Eye (tissue), 1 donor: ENCODE results near the gene HP.
"Not testable (repeated sequence)": the region's sequence is repeated elsewhere in the genome, so short reads cannot be mapped to it uniquely, and the experiment has no call there.

Experiments
- DNase-seq: peaks from one replicate; pipeline ENCODE4 v3.0.0-alpha.2; 2015

The HP gene, protein sequence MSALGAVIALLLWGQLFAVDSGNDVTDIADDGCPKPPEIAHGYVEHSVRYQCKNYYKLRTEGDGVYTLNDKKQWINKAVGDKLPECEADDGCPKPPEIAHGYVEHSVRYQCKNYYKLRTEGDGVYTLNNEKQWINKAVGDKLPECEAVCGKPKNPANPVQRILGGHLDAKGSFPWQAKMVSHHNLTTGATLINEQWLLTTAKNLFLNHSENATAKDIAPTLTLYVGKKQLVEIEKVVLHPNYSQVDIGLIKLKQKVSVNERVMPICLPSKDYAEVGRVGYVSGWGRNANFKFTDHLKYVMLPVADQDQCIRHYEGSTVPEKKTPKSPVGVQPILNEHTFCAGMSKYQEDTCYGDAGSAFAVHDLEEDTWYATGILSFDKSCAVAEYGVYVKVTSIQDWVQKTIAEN

DNA sequence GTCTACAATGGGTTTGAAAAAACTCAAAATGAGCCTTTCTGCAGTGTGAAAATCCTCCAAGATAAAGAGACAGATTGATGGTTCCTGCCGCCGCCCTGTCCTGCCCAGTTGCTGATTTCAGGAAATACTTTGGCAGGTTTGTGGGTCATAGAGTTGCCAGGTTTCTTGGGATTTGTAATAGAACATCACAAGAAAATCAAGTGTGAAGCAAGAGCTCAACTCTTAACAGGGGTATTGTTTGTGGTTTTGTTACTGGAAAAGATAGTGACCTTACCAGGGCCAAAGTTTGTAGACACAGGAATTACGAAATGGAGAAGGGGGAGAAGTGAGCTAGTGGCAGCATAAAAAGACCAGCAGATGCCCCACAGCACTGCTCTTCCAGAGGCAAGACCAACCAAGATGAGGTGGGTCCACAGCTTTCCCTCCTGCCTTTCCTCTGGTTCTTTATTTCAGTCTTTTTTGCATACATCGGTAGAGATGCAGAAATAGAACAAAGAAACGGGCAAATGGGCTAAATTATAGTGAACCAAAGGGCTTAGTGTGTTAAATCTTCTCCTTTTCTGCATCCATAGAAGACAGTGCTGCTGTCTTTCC, at the start of gene HP:
Gene HP, plus strand, starts transcription at position 252 of the 594 bp plus-strand sequence. Its CDS starts 148 bp downstream, at position 400.
- DNase-seq, result not testable (repeated sequence)

DNA sequence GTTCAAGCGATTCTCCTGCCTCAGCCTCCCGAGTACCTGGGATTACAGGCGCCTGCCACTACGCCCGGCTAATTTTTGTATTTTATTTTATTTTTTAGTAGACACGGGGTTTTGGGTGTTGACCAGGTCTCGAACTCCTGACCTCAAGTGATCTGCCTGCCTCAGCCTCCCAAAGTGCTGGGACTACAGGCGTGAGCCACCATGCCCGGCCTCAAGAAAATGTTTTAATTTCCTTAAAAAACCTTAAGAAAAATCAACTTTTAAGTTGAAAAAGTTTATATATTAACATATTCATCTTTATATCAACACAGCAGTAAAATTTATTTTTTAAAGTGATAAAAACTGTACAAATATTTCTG, 46.3 kb upstream of the HP start:
- not testable (repeated sequence) for DNase-seq

DNA sequence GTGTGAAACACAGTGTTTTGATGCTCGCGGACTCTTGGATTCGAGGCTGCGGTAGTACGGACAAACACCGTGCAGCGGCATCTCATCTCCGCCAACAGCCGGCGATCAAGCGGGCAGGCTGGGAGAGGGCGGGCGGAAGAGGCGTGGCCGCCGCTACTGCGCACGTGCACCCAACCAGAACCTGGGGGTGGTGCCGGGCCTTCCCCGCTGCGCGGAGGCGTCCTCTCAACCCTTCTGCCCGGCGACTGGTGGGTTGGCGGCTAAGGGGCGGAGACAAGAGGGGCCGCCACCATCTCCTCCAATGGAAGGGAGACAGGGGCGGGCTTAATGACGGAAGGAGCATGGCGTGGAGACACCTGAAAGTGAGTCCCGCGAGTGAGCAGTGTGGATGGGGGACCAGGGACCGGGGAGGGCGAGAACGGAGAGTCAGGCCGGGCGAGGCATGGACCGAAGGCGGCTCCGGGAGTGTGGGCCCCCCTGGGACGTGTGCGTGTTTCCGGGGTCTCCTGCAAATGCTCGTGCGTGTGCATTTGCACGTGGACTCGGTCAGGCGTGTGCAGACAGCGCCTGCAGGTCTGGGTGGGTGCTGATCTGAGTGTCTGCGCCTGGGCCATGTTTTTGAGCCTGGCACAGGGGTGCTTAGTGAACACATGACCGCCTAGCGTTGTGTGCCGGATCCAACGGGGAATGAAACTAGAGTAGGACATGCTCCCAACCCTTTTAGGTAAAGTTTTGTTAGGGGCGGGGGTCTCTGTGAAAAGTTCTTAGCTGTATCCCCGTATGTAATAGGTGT, 45.7 kb upstream of the HP start, which contains the start of gene DHODH:
Gene DHODH, plus strand, starts transcription at position 321 of the 793 bp plus-strand sequence. Its CDS starts 21 bp downstream, at position 342.
- peak; percentile 98 for DNase-seq

DNA sequence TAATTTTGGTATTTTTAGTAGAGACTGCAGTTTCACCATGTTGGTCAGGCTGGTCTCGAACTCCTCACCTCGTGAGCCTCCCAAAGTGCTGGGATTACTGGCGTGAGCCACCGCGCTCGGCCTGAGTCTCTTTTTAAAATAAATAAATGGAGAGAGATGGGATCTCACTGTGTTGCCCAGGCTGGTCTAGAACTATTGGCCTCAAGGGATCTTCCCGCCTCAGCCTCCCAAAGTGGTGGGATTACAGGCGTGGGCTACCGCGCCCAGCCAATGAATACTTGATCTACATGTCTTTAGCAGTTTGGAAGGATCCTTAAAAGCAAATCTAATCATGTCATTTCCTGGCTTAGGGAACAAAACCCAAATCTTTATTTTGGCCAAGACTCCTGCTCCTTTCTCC, 44.5 kb upstream of the HP start:
- no peak for DNase-seq

DNA sequence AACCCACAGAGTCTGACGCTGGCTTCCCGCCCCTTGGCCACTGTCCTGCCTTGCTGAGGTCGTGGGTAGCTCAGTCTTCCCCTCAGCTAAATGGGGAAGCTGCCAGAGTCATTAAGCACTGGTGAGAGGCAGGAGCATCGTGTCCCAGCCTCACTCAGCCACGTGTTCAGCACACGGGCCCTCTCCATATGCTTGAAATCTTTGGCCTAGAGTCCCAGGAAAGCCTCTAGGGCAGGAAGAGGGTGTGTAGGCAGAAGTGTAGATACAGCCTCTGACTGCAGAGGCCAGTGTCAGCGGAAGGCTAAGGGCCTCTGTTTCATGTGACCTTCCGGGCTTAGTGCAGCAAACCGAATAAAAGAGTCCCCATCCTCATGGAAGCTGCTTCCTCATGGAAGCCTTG, 41.7 kb upstream of the HP start:
- DNase-seq, result no peak

DNA sequence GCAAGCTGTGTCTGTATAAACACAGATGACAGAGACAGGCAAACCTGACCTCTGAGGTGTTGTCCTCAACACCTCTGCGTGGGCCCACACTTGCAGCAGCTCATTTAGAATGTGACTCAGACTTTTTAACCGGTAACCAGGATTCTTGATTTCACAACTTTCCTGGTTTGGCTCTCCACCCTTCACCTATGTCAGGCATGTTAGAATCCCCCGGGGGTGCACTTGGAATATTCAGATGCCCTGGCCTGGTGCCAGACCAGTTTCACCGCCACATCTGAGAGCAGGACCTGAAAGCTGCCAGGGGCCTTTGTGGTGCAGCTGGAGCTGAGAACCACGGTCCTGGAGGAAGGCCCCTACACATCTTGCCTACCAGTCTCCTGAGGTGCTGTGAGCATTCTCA, 40.9 kb upstream of the HP start:
- DNase-seq, result no peak

DNA sequence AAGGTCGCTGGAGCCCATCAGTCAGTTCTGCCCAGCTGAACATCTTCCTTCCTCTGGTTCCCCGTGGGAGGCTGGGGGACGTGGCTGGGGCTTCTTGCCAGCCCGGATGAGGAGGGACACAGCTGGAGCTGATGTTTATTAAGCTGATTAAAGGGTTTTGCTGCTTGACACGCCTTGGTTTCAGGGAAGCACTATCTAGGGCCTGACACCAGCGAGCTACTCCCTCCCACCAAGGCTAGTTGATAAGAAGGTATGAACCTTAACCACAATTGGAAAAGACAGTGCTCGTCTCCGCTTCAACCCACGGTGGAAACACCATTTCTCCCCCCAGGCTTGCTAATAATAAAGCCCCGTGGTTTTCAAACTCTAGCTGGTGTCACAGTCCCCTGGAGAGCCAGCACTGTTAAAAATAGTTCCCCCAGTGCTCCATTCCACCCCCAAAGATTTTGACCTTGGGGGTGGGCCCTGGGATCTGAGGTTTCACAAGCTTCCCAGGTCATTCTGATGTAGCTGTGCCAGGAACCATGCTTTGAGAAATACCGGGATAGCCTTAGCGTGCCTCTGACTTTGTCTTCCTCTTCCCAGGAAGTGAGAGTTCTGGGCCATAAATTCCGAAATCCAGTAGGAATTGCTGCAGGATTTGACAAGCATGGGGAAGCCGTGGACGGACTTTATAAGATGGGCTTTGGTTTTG, 40.3 kb upstream of the HP start:
- peak; percentile 21 for DNase-seq

DNA sequence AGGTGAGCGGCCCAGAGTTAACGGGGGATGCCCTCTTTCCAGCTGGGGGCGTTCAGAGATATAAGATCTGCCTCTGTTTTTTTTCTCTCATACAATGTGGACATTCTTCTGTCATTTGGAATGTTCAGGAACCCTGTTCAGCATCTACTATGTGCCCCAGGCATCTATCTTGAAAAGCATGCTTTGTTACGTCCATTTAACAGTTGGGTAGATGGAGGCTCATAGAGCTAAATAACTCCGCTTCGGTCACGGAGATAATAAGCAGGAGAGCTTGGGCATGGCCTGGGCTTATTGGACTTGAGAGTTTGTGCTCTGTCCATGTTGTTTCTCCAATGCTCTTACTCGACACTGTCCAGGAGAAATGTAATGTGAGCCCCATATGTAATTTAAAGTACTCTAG, 39.6 kb upstream of the HP start:
- no peak for DNase-seq

DNA sequence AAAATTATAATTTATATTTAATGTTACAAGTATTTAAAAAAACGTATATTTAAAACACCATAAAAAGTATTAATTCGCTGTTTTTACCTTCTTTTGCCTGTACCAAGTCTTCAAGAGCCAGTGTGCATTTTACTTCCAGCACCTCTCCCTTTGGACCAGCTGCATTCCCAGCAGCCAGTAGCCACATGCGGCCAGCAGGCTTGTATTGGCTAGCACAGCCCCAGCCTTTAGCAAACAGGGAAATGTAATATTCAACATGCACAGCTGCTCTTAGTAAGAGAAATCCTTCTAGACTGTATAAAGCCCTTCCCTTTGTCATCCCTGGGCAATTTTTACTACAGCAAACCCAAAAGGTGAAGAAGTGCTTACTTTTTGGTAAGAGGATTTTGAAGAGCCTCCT, 39.2 kb upstream of the HP start:
- no peak for DNase-seq

DNA sequence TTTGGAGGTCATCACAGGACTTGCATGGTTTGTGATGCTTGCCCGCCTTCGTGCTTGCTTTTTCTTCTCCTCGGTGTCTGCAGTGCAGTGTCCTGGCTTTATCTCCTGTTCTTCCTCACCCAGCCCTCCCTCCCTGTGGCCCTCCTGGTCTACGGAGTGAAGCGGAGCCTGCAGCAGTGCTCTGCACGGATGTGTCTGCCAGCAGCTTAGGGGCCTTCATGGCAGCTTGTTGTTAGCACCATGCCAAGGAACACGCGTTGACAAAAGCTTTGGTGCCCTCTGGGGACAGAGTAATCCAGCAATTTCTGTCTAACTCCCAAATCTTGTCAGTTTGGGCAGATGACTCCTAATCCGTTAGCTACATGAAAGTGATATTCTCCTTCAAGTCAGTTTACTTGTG, 35.8 kb upstream of the HP start:
- DNase-seq, result no peak

DNA sequence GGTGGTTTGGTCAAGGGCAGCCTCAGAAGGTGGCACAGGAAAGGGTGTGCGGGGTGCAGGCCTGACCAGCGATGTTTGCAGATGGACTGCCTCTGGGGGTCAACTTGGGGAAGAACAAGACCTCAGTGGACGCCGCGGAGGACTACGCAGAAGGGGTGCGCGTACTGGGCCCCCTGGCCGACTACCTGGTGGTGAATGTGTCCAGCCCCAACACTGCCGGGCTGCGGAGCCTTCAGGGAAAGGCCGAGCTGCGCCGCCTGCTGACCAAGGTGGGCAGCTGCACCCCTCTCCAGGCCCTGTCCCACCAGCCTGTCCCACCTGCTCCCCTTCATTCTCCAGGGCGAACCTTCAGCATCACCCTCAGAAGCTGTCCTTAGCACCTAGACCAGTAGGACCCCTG, 33.3 kb upstream of the HP start:
- DNase-seq, result no peak

DNA sequence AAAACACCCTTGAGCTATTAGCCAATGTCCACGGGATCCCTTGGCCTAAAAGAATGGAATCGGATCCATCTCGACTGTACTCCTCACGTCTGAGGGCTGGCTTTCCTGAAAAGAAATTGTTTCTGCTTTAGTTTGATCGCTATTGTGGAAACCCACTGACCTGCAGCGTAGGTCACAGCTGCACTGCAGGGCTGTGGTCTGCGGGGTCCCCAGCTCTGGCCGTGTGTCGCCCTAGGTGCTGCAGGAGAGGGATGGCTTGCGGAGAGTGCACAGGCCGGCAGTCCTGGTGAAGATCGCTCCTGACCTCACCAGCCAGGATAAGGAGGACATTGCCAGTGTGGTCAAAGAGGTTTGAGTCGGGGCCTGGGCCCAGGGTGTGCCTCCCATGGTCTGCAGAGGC, 32.2 kb upstream of the HP start:
- peak; percentile 60 for DNase-seq

DNA sequence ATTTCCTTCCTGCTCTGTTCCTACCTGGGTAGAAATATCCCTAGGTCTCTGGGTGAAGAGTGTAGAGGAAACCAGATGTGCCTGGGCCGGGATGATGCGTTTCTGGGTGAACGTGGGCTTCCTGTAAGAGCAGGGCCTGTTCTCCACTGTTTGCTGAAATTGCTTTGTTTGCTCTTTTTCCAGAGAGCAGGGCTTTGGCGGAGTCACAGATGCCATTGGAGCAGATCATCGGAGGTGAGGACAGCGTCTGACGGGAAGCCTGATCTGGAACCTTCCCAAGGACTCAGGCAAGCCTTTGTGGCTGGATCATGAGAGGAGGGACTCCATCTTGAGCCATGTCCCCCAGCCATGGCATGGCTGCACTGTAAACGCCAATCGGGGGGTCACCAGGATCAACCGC, 30.3 kb upstream of the HP start:
- DNase-seq, result no peak

DNA sequence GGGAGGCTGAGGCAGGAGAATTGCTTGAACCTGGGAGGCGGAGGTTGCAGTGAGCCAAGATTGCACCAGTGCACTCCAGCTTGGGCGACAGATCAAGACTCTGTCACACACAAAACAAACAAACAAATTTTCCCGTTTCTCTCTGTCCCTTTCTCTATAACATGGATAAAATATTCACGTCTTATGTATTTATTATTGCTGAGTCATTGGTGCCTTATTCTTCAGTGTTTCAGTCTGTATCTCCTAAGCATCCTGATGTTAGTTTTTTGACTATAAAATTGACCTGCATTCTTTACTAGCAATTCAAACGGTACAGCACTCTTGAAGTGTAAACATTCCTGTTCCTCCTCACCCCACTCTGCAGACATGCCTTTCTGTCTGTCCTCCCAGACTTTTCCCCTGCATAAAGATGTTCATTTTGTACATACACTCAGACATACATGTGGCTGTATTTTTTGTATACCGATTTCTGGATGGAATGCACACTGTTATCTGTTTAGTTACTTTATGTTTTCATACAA, 29.4 kb upstream of the HP start:
- no peak for DNase-seq

DNA sequence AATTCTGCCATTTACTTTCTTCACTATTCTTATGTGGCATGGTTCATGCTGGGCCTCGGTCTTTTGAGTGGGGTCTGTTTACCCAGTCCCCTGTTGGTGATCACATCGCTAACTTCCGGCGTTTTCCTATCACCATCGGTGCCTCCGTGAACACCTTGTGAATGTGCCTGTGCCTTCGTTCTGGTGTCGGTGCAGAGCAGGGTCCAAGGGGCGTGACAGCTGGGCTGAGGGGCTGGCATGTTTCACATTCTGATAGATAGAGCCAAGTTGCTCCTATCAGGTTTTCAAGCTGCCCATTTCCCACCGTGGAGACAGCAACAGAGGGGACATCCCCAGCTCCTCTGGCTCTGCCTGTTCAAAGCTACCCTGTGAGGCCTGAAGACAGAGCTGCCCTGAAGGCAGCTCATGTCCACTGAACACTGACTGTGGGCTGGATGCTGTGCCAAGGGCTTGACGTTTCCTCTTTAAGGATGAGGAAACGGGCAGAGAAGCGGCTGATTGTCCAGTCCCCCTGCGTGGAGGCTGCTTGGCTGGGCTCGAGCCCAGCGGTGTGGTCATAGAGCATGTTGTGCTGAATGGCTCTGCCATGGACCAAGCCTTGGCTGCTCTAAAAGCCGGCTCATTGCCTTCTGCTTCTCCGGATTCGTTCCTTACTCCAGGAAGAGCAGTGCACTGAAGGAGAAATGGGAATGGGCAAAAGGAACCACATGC, 28.7 kb upstream of the HP start:
- DNase-seq, result no peak

DNA sequence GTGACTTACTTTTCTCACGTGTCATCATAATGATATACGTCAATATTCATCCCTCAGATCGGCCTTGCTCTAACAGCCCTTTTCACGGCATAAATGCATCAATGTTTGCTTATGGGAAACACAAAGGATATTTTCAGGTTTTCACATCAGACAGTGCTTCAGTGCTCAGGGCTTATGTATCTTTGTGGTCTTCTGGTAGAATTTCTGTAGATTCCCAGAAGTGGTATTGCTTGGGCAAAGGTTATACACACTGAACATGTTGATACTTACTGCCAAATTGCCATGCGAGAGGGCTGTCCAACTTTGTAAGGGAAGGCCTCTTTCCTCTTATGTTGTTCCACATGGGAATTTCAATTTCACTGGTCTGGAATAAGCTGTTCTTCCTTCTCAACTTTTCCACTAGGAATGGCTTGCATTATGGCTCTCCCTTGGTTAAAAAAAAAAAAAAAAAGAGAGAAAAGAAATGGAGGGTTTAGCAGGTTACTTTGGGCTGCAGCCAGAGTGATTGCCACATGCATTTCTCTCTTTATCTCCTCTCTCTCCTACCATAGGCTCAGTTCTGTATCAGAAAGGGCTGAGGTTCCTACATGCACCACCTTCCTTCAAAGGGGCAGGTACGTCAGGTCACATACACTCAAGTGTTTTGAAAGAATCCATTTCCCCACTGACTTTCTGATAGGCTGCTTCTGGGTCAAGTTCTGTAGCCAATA, 26.5 kb upstream of the HP start:
- DNase-seq, result no peak

DNA sequence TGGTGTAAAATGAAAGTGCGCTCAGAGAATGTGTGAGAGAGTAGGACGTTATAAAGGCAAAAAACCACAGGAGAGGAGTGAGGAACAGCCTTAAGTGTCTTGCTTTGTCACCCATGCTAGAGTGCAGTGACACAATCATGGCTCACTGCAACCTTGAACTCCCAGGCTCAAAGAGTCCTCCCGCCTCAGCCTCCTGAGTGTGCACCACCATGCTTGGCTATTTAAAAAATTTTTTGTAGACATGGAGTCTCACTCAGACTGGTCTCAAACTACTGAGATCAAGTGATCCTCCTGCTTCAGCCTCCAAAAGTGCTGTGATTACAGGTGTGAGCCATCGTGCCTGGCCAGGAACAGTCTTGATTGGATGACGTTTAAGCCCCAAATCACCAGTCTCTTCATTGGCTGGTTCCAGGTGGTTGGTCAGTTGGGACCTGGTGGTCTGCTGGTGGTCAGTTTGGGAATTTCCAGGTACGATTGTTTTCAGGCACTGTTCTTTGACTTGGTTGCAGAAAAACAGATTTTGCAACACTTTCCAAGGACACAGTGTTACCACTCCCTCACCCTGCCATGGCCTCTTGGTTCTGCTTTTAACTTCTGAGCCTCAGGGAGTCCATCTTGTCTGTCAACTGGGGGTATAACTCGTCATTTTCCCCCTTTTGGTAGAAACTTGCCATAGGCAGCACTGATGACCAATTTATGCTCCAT, 24.6 kb upstream of the HP start:
- DNase-seq, result no peak

DNA sequence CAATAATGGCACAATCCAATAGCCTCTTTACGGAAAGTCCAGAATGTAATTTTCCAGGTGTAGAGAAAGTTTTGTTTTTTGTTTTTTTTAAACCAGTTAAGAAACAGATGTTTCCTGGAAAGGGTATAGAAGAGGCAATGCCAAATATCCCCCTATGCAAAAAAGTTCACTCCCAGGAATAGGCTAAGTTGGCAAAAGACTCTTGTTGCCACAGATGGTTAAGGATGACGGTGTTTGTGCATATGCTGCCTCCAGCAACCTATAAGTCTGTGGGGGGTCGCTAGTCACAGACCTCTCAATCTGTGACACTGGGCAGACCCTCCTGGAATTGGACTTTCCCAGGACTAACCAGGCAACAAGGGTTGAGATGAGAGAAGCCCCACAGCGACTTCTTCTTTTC, 20.9 kb upstream of the HP start:
- DNase-seq, result no peak

DNA sequence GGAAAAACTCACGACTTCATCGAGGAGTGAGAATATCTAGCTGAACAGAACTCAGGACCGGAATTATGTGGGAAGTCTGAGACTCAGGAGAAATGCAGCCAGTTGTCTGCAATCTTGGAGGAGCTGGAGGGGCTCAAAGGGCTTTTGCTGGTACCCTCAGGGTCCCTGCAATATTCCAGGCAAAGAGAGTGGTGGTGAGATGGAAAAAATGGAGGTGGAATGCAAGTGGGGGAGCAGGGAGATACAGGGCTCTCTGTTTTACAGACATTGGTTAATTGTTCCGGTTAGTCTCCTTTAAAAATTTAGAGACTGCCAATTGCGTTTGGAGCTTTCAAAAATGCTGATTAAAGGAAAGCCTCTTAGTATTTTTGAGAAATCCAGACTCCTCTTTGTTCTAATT, 18.2 kb upstream of the HP start:
- no peak for DNase-seq

DNA sequence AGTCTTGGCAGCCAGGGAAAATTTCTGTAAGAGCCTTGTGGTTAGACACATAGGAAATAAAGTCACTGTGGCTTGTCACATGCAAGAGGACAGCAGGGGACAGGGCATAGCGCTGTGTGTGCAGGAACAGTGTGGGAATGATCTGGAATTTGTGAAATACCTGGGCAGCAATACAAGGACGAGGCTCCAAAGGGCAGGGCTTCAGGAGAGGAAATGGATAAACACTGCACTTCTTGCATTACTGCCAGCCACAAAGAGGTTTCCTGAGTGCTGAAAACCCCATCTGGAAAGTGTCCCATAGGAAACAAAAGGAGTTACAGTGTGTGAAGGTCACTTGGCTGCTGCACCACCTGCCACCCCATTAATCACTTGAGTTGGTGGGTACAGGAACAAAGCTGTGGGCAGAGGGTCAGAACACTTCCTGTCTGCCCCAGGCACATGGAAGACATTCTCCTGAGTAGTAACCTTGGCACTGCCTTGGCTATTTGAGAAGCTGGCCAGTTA, 12.1 kb upstream of the HP start:
- DNase-seq, result no peak

DNA sequence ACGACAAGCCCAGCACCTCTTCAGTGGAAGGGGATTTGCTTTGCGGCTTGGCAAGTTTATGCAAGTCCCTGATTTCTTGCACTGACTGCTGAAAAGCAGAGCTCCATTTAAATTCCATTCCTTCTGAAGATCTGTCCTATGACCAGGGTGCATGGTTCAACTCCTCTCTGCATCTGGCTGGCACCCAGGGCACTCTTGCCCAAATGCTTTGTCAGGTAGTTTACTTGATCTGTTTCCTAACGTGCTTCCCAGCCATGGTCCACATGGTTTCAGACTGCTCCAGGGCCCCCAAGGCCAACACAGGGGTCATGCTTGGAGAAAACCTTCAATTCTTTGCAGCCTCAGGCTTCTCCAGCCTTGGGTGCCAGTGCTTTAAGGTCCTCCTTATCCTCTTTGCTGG, 11.2 kb upstream of the HP start:
- DNase-seq, result no peak
